Measurements from ENCODE around the gene ONECUT2.

ONECUT2 gene

DNA sequence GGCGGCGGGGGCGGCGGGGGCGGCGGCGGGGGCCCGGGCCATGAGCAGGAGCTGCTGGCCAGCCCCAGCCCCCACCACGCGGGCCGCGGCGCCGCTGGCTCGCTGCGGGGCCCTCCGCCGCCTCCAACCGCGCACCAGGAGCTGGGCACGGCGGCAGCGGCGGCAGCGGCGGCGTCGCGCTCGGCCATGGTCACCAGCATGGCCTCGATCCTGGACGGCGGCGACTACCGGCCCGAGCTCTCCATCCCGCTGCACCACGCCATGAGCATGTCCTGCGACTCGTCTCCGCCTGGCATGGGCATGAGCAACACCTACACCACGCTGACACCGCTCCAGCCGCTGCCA is 644 bp downstream of the ONECUT2 start:
- H3K9ac ChIP-seq (ENCODE audit: low read length): no peak overlapping the region
- TF ChIP-seq EZH2 (optimal IDR thresholded peaks at IDR 0.05; ENCODE audit: low read depth, low read length): no peak

DNA sequence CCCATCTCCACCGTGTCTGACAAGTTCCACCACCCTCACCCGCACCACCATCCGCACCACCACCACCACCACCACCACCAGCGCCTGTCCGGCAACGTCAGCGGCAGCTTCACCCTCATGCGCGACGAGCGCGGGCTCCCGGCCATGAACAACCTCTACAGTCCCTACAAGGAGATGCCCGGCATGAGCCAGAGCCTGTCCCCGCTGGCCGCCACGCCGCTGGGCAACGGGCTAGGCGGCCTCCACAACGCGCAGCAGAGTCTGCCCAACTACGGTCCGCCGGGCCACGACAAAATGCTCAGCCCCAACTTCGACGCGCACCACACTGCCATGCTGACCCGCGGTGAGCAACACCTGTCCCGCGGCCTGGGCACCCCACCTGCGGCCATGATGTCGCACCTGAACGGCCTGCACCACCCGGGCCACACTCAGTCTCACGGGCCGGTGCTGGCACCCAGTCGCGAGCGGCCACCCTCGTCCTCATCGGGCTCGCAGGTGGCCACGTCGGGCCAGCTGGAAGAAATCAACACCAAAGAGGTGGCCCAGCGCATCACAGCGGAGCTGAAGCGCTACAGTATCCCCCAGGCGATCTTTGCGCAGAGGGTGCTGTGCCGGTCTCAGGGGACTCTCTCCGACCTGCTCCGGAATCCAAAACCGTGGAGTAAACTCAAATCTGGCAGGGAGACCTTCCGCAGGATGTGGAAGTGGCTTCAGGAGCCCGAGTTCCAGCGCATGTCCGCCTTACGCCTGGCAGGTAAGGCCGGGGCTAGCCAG is 1.2 kb downstream of the ONECUT2 start:
- Histone ChIP-seq H3K9me2 (replicated peaks; ENCODE audit: insufficient read depth, low read length) (no peaks in the 10 kb centered on the region), H3K9ac (ENCODE audit: low read length) (no peak overlapping the region), H4K20me1 (ENCODE audit: insufficient read depth, low read length) (no peaks in the 10 kb centered on the region), H3F3A (ENCODE audit: insufficient read depth, low read length) (no peaks in the 10 kb centered on the region), H3K79me2 (ENCODE audit: low read length) (no peaks in the 10 kb centered on the region), H3K4me1 (ENCODE audit: low read length) (no peaks in the 10 kb centered on the region), H3K9me3 (replicated peaks; ENCODE audit: insufficient read depth, low read length) (no peaks in the 10 kb centered on the region), H3K4me2 (ENCODE audit: low read depth, low read length) (no peak overlapping the region), H3K4me3 (ENCODE audit: low read length) (no peak overlapping the region), H2AFZ (ENCODE audit: low read length) (no peak overlapping the region), H3K27ac (ENCODE audit: low read length) (no peak overlapping the region), H3K27me3 (replicated peaks; ENCODE audit: insufficient read depth, low read length) (no peaks in the 10 kb centered on the region; the same call in 1 of the 2 replicates), H3K36me3 (replicated peaks; ENCODE audit: insufficient read depth, low read length) (no peaks in the 10 kb centered on the region)
- TF ChIP-seq EZH2phosphoT487 (IDR thresholded peaks at IDR 0.05; ENCODE audit: low read length): no peak
- TF ChIP-seq EZH2 (optimal IDR thresholded peaks at IDR 0.05; ENCODE audit: low read depth, low read length): no peak
- TF ChIP-seq, protein P1, sequence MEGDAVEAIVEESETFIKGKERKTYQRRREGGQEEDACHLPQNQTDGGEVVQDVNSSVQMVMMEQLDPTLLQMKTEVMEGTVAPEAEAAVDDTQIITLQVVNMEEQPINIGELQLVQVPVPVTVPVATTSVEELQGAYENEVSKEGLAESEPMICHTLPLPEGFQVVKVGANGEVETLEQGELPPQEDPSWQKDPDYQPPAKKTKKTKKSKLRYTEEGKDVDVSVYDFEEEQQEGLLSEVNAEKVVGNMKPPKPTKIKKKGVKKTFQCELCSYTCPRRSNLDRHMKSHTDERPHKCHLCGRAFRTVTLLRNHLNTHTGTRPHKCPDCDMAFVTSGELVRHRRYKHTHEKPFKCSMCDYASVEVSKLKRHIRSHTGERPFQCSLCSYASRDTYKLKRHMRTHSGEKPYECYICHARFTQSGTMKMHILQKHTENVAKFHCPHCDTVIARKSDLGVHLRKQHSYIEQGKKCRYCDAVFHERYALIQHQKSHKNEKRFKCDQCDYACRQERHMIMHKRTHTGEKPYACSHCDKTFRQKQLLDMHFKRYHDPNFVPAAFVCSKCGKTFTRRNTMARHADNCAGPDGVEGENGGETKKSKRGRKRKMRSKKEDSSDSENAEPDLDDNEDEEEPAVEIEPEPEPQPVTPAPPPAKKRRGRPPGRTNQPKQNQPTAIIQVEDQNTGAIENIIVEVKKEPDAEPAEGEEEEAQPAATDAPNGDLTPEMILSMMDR (IDR thresholded peaks at IDR 0.05; ENCODE audit: low read length): no peak
- DNase-seq: no peak

More for the DNA sequence above, 644 bp downstream of the ONECUT2 start:
- Histone ChIP-seq H3K27me3 (replicated peaks; ENCODE audit: insufficient read depth, low read length) (no peaks in the 10 kb centered on the region; the same call in 1 of the 2 replicates), H3K9me2 (replicated peaks; ENCODE audit: insufficient read depth, low read length) (no peaks in the 10 kb centered on the region), H3K4me1 (ENCODE audit: low read length) (no peaks in the 10 kb centered on the region), H2AFZ (ENCODE audit: low read length) (no peak overlapping the region), H3K9me3 (replicated peaks; ENCODE audit: insufficient read depth, low read length) (no peaks in the 10 kb centered on the region), H4K20me1 (ENCODE audit: insufficient read depth, low read length) (no peaks in the 10 kb centered on the region), H3K36me3 (replicated peaks; ENCODE audit: insufficient read depth, low read length) (no peaks in the 10 kb centered on the region), H3F3A (ENCODE audit: insufficient read depth, low read length) (no peaks in the 10 kb centered on the region), H3K4me2 (ENCODE audit: low read depth, low read length) (no peak overlapping the region), H3K79me2 (ENCODE audit: low read length) (no peaks in the 10 kb centered on the region), H3K27ac (ENCODE audit: low read length) (no peak overlapping the region), H3K4me3 (ENCODE audit: low read length) (no peak overlapping the region)
- DNase-seq: no peak

DNA sequence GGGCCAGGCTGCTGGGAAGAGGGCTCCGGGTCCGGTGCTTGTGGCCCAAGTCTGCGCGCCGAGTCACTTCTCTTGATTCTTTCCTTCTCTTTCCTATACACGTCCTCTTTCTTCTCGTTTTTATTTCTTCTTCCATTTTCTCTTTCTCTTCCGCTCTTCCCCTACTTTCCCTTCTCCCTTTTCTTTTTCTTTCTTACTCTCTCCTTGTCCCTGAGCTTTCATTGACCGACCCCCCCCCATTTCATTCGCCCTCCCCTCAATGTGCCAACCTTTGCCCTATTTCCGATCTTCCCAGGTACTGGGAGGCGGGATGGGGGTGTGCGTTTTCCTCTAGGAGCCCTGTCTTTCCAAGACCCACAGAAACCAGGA is 1.8 kb downstream of the ONECUT2 start:
- Histone ChIP-seq H3K9me2 (replicated peaks; ENCODE audit: insufficient read depth, low read length) (no peaks in the 10 kb centered on the region), H3K27me3 (replicated peaks; ENCODE audit: insufficient read depth, low read length) (no peaks in the 10 kb centered on the region; the same call in 1 of the 2 replicates), H4K20me1 (ENCODE audit: insufficient read depth, low read length) (no peaks in the 10 kb centered on the region), H3F3A (ENCODE audit: insufficient read depth, low read length) (no peaks in the 10 kb centered on the region), H2AFZ (ENCODE audit: low read length) (no peak overlapping the region), H3K4me3 (ENCODE audit: low read length) (no peak overlapping the region), H3K79me2 (ENCODE audit: low read length) (no peaks in the 10 kb centered on the region), H3K9me3 (replicated peaks; ENCODE audit: insufficient read depth, low read length) (no peaks in the 10 kb centered on the region), H3K27ac (ENCODE audit: low read length) (no peak overlapping the region), H3K36me3 (replicated peaks; ENCODE audit: insufficient read depth, low read length) (no peaks in the 10 kb centered on the region), H3K9ac (ENCODE audit: low read length) (no peak overlapping the region), H3K4me1 (ENCODE audit: low read length) (no peaks in the 10 kb centered on the region), H3K4me2 (ENCODE audit: low read depth, low read length) (no peak overlapping the region)
- DNase-seq: no peak
- no peak for TF ChIP-seq EZH2phosphoT487 (IDR thresholded peaks at IDR 0.05; ENCODE audit: low read length)
- TF ChIP-seq EZH2 (optimal IDR thresholded peaks at IDR 0.05; ENCODE audit: low read depth, low read length): no peak
- TF ChIP-seq, protein P1 (IDR thresholded peaks at IDR 0.05; ENCODE audit: low read length): no peak

DNA sequence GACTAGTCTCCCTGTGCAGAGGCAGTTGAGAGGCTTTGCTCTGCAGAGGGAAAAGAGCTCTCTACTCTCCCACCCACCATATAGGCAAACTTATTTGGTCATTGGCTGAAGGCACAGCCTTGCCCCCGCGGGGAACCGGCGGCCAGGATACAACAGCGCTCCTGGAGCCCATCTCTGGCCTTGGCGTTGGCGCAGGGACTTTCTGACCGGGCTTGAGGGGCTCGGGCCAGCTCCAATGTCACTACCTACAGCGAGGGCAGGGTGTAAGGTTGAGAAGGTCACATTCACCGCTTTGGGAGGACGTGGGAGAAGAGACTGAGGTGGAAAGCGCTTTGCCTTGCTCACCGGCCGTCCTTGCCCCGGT is 2.2 kb downstream of the ONECUT2 start:
- H3K4me2 ChIP-seq (ENCODE audit: low read depth, low read length): no peak overlapping the region
- H3F3A ChIP-seq (ENCODE audit: insufficient read depth, low read length): no peaks in the 10 kb centered on the region
- H3K9me2 ChIP-seq (replicated peaks; ENCODE audit: insufficient read depth, low read length): no peaks in the 10 kb centered on the region
- H3K27ac ChIP-seq (ENCODE audit: low read length): no peak overlapping the region
- no peaks in the 10 kb centered on the region for H3K4me1 ChIP-seq (ENCODE audit: low read length)
- DNase-seq: no peak
- H3K4me3 ChIP-seq (ENCODE audit: low read length): no peak overlapping the region
- H2AFZ ChIP-seq (ENCODE audit: low read length): no peak overlapping the region
- H3K9ac ChIP-seq (ENCODE audit: low read length): no peak overlapping the region
- TF ChIP-seq EZH2phosphoT487 (IDR thresholded peaks at IDR 0.05; ENCODE audit: low read length) (no peak), EZH2 (optimal IDR thresholded peaks at IDR 0.05; ENCODE audit: low read depth, low read length) (no peak)
- TF ChIP-seq, protein P1 (IDR thresholded peaks at IDR 0.05; ENCODE audit: low read length): no peak
- no peaks in the 10 kb centered on the region for H3K79me2 ChIP-seq (ENCODE audit: low read length)
- H4K20me1 ChIP-seq (ENCODE audit: insufficient read depth, low read length): no peaks in the 10 kb centered on the region
- no peaks in the 10 kb centered on the region for H3K36me3 ChIP-seq (replicated peaks; ENCODE audit: insufficient read depth, low read length)
- H3K9me3 ChIP-seq (replicated peaks; ENCODE audit: insufficient read depth, low read length): no peaks in the 10 kb centered on the region
- H3K27me3 ChIP-seq (replicated peaks; ENCODE audit: insufficient read depth, low read length): no peaks in the 10 kb centered on the region; the same call in 1 of the 2 replicates

All from MM.1S (cell line).